Keratinocyte (primary cell): ENCODE measurements around the gene DIRAS1.

ENCODE experiments used
- CTCF ChIP-seq, 3 experiments: IDR thresholded peaks in 1 of 3; conservative IDR thresholded peaks in 1 of 3; optimal IDR thresholded peaks in 1 of 3; 2 replicates in 2 of 3; 3 replicates in 1 of 3; pipeline versions ENCODE3 to v1.5.1; 2011; ENCODE audit warnings: low read length in 3 of 3, mild to moderate bottlenecking in 3 of 3, moderate library complexity in 2 of 3, control low read depth in 1 of 3, inconsistent platforms in 1 of 3; ENCODE audit not compliant: insufficient read depth in 2 of 3; ENCODE audit errors: extremely low read depth in 1 of 3
- EZH2 ChIP-seq: IDR thresholded peaks from one replicate; pipeline ENCODE4 v1.6.1; 2012; ENCODE audit warnings: inconsistent platforms, mild to moderate bottlenecking, low read length, moderate library complexity

- TF ChIP-seq EZH2 (no peak), CTCF (optimal IDR thresholded peaks at IDR 0.05 in 1 of 3, IDR thresholded peaks at IDR 0.05 in 1 of 3, conservative IDR thresholded peaks at IDR 0.05 in 1 of 3; ENCODE audit: extremely low read depth in 1 of 3, insufficient read depth in 2 of 3, low read length in 3 of 3) (no peak)
Measured at GRCh38 chr19:2755811-2756210, 34.6 kb upstream of the DIRAS1 start.
